ENCODE results near the gene ATXN10. TPM values are rescaled to one million over a fixed set of nuclear protein-coding genes. Genes with fewer than 3 reads are reported as not detected.

ATXN10 gene
- total RNA-seq, 2 experiments from 2014 or later = 43.8 to 48.0 TPM

- intact Hi-C loops (cut with DNase I, micrococcal nuclease) = loop anchor here in 1 of 2 experiments (5.0 to 10.0 kb wide), 2 partner anchors 404 to 484 kb away; partner anchors contain the start of gene PPARA
These were observed 452 bp upstream of the ATXN10 start for GRCh38 chr22:45670981-45671782.

DNA sequence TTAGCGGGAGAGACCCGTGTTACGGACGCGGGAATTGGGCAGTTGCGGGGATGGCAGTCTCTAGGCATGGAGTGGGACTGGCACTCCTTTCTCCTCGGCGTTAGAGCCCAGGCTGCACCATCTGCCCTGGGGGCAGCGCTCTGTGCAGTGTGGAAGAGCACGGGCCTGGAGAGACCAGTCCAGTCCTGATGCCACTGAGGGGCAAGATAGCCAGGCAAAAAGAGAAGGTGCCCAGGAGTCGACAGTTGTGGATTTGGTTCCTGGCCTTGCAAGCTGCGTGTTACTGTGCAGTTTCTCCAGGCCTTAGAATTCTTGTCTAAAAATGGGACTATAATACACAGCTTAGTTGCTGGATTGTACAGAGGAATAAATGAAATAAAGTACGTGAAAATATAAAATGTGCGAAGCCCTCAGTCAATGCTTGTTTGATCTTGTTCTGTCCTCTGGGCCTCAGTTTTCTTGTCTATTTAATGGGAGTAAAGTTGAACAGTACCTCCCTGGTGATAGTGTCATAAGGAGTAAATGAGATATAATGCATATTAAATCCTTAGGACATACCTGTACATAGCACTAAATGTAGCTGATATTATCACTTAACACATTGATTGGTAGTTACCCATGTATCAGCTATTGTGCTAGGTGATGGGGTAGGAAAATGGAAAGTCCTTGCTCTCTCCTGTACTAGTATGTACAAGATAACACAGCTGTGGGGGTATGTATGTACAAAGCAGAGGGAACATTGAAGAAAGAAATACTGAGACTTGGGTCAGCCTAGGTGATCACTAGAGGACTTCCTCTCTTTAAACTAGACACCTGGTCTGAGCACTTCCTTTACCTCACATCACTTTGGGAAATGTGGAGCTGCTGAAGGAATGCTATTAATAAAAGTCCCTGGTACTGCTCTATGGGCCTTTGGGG, 1.2 kb downstream of the ATXN10 start:
- intact Hi-C loops (cut with DNase I, micrococcal nuclease) = loop anchor here in 1 of 2 experiments (5.0 to 10.0 kb wide), 2 partner anchors 406 to 482 kb away; partner anchors contain the start of gene PPARA
- Histone ChIP-seq H3K27ac (ENCODE audit: low read depth in 1 of 2, low read length in 2 of 2) (peak overlapping the region in 1 of 2 donors; percentile 35), H3K4me3 (ENCODE audit: low read length) (peak overlapping the region; percentile 82), H3K4me1 (ENCODE audit: insufficient read depth, low read length) (peaks cover 22% of the 10 kb centered on the region), H3K36me3 (ENCODE audit: insufficient read depth, low read length) (no peaks in the 10 kb centered on the region), H3K27me3 (ENCODE audit: control insufficient read depth in 1 of 2, insufficient read depth in 2 of 2, low read length in 2 of 2) (no peaks in the 10 kb centered on the region), H3K9me3 (ENCODE audit: control insufficient read depth in 1 of 2, insufficient read depth in 1 of 2, low read length in 2 of 2) (no peaks in the 10 kb centered on the region)
- Mint-ChIP-seq H3K4me1 (ENCODE audit: low read depth) (peaks cover 44% of the 10 kb centered on the region), H3K27ac (peak overlapping the region; percentile 91), H3K9me3 (no peaks in the 10 kb centered on the region), H3K36me3 (ENCODE audit: low read depth) (no peaks in the 10 kb centered on the region), H3K27me3 (no peaks in the 10 kb centered on the region), H3K4me3 (peak overlapping the region; percentile 86)
- DNase-seq (no peak), ATAC-seq (ENCODE audit: poor library complexity) (peak; percentile 5)
- CTCF ChIA-PET = no interaction called here
- TF ChIP-seq, protein P1, sequence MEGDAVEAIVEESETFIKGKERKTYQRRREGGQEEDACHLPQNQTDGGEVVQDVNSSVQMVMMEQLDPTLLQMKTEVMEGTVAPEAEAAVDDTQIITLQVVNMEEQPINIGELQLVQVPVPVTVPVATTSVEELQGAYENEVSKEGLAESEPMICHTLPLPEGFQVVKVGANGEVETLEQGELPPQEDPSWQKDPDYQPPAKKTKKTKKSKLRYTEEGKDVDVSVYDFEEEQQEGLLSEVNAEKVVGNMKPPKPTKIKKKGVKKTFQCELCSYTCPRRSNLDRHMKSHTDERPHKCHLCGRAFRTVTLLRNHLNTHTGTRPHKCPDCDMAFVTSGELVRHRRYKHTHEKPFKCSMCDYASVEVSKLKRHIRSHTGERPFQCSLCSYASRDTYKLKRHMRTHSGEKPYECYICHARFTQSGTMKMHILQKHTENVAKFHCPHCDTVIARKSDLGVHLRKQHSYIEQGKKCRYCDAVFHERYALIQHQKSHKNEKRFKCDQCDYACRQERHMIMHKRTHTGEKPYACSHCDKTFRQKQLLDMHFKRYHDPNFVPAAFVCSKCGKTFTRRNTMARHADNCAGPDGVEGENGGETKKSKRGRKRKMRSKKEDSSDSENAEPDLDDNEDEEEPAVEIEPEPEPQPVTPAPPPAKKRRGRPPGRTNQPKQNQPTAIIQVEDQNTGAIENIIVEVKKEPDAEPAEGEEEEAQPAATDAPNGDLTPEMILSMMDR (IDR thresholded peaks at IDR 0.05) = no peak
- POLR2A ChIA-PET = interaction anchor here (0.6 kb wide), 1 partner anchor 32 kb away, joined by 3 read pairs; no protein-coding TSS in a partner anchor

More at GRCh38 chr22:45670981-45671782, 452 bp upstream of the ATXN10 start:
- TF ChIP-seq, protein P1 (IDR thresholded peaks at IDR 0.05) = no peak
- Histone ChIP-seq H3K27ac (ENCODE audit: low read depth in 1 of 2, low read length in 2 of 2) (no peak overlapping the region), H3K36me3 (ENCODE audit: insufficient read depth, low read length) (no peaks in the 10 kb centered on the region), H3K27me3 (ENCODE audit: control insufficient read depth in 1 of 2, insufficient read depth in 2 of 2, low read length in 2 of 2) (no peaks in the 10 kb centered on the region), H3K4me1 (ENCODE audit: insufficient read depth, low read length) (peaks cover 22% of the 10 kb centered on the region), H3K9me3 (ENCODE audit: control insufficient read depth in 1 of 2, insufficient read depth in 1 of 2, low read length in 2 of 2) (no peaks in the 10 kb centered on the region), H3K4me3 (ENCODE audit: low read length) (peak overlapping the region; percentile 82)
- Mint-ChIP-seq H3K4me3 (peak overlapping the region; percentile 92), H3K9me3 (no peaks in the 10 kb centered on the region), H3K27me3 (peaks cover 13% of the 10 kb centered on the region), H3K27ac (peak overlapping the region; percentile 91), H3K36me3 (ENCODE audit: low read depth) (no peaks in the 10 kb centered on the region), H3K4me1 (ENCODE audit: low read depth) (peaks cover 34% of the 10 kb centered on the region)
- no peak for ATAC-seq (ENCODE audit: poor library complexity)
- ChIA-PET CTCF (no interaction called here), POLR2A (interaction anchor here (0.6 to 0.8 kb wide), 2 partner anchors 193 to 382 kb away, joined by 3 read pairs; no protein-coding TSS in a partner anchor)
- DNase-seq = peak in 1 of 14 experiments; percentile 9

DNA sequence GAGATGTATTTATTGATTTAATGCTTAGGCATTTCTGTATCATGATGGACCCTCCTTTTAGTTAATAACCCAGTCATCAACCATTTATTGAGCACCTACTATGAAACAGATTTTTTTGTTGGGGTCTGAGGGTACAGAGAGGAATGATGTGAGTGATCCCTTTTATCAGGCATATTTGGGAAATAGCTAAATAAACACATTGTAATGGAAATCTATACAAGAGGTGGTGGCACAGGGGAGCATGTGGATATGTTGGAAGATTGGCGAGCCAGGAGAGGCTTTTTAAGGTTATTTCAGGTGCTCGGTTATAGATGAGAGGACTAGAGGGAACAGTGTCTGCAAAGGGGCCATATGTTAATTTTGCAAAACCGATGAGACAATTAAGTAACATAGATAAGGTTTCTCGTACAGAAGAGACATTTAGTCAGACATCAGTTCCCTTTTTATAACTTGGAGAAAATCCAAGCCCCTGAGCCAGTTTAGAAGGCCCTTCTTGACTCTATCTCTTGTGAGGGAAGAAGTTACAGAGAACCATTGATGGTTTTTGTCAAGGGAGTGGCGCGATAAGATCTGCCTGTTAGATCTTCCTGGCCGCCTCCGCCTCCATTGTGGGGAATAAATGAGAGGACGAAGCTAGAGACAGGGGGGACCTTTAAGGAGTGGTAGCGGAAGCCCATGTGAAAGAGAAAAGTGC, 2.0 kb downstream of the ATXN10 start:
- Mint-ChIP-seq H3K27me3 (no peaks in the 10 kb centered on the region), H3K4me3 (peak overlapping the region; percentile 86), H3K4me1 (ENCODE audit: low read depth) (peaks cover 52% of the 10 kb centered on the region), H3K36me3 (ENCODE audit: low read depth) (no peaks in the 10 kb centered on the region), H3K9me3 (no peaks in the 10 kb centered on the region), H3K27ac (peak overlapping the region; percentile 91)
- Histone ChIP-seq H3K4me3 (ENCODE audit: low read length) (no peak overlapping the region), H3K27ac (ENCODE audit: low read depth in 1 of 2, low read length in 2 of 2) (no peak overlapping the region), H3K4me1 (ENCODE audit: insufficient read depth, low read length) (peaks cover 22% of the 10 kb centered on the region), H3K9me3 (ENCODE audit: control insufficient read depth in 1 of 2, insufficient read depth in 1 of 2, low read length in 2 of 2) (no peaks in the 10 kb centered on the region), H3K27me3 (ENCODE audit: control insufficient read depth in 1 of 2, insufficient read depth in 2 of 2, low read length in 2 of 2) (no peaks in the 10 kb centered on the region), H3K36me3 (ENCODE audit: insufficient read depth, low read length) (no peaks in the 10 kb centered on the region)
- DNase-seq (no peak), ATAC-seq (ENCODE audit: poor library complexity) (no peak)
- intact Hi-C loops (cut with DNase I, micrococcal nuclease) = loop anchor here in 1 of 2 experiments (5.0 to 10.0 kb wide), 2 partner anchors 406 to 481 kb away; partner anchors contain the start of gene PPARA
- ChIA-PET POLR2A (interaction anchor here (0.6 kb wide), 1 partner anchor 1392 kb away, joined by 3 read pairs; no protein-coding TSS in a partner anchor), CTCF (no interaction called here)
- TF ChIP-seq, protein P1 (IDR thresholded peaks at IDR 0.05) = no peak
